ENCODE measurements around the gene HIPK2. TPM values are rescaled to one million over a fixed set of nuclear protein-coding genes. Genes with fewer than 3 reads are reported as not detected.

HIPK2 gene
- total RNA-seq, 2 donors from 2014 or later, result 54.4 to 72.7 TPM

DNA sequence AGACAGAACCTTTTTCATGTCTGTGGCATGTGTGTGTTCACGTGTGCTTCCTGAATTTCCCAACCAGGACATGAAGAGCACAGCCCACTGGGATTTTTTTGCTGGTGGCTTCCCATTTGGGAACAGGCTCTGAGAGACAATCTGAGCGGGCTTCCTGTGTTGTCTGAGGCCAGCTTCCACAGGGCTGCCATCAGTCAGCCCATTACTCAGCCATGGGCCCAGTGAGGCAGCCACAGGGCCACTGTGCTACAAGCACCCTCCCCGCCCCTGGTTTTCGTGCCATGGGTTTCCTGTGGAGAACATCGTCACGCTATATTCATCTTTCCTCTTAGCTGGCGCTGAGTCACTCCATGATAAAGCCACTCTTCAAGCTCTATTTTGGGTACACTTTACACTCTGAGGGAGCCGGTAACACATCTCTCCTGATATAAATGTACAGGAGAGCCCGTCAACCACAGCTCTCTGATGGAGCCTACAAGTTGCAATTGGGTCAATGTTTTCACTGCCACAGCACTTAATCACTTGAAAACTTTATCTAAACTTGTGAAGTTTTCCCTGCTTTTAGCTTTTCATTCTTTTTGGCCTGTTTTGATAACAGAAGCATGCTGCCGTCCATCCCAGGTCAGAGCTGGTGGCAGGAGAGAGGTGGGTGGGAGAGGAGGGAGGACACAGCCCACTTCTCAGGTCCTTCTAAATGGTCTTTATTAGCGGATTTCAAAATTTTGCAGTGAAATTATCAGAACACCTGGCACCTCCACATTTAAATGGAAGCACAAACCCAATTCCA, 96.9 kb downstream of the HIPK2 start:
- H3K4me3 ChIP-seq, result no peak overlapping the region
- intact Hi-C loops (cut with DNase I), result loop anchor here (5.0 kb wide), 1 partner anchor 56 kb away; no protein-coding TSS in a partner anchor
- H3K27ac ChIP-seq, result peak overlapping the region; percentile 79 to 86
- H3K4me1 ChIP-seq (replicated peaks), result peaks cover 24% of the 10 kb centered on the region
- no peaks in the 10 kb centered on the region for H3K36me3 ChIP-seq
- no peaks in the 10 kb centered on the region for H3K27me3 ChIP-seq (replicated peaks; ENCODE audit: insufficient read depth)
- H3K9me3 ChIP-seq, result no peaks in the 10 kb centered on the region
- DNase-seq (ENCODE audit: low spot score), result no peak
- TF ChIP-seq POLR2A (IDR thresholded peaks at IDR 0.05) (no peak), POLR2AphosphoS5 (IDR thresholded peaks at IDR 0.05) (no peak)
- TF ChIP-seq, protein P1, sequence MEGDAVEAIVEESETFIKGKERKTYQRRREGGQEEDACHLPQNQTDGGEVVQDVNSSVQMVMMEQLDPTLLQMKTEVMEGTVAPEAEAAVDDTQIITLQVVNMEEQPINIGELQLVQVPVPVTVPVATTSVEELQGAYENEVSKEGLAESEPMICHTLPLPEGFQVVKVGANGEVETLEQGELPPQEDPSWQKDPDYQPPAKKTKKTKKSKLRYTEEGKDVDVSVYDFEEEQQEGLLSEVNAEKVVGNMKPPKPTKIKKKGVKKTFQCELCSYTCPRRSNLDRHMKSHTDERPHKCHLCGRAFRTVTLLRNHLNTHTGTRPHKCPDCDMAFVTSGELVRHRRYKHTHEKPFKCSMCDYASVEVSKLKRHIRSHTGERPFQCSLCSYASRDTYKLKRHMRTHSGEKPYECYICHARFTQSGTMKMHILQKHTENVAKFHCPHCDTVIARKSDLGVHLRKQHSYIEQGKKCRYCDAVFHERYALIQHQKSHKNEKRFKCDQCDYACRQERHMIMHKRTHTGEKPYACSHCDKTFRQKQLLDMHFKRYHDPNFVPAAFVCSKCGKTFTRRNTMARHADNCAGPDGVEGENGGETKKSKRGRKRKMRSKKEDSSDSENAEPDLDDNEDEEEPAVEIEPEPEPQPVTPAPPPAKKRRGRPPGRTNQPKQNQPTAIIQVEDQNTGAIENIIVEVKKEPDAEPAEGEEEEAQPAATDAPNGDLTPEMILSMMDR (IDR thresholded peaks at IDR 0.05), result no peak
- 72% methylated on average over 11 of the region's 11 CpGs for WGBS

DNA sequence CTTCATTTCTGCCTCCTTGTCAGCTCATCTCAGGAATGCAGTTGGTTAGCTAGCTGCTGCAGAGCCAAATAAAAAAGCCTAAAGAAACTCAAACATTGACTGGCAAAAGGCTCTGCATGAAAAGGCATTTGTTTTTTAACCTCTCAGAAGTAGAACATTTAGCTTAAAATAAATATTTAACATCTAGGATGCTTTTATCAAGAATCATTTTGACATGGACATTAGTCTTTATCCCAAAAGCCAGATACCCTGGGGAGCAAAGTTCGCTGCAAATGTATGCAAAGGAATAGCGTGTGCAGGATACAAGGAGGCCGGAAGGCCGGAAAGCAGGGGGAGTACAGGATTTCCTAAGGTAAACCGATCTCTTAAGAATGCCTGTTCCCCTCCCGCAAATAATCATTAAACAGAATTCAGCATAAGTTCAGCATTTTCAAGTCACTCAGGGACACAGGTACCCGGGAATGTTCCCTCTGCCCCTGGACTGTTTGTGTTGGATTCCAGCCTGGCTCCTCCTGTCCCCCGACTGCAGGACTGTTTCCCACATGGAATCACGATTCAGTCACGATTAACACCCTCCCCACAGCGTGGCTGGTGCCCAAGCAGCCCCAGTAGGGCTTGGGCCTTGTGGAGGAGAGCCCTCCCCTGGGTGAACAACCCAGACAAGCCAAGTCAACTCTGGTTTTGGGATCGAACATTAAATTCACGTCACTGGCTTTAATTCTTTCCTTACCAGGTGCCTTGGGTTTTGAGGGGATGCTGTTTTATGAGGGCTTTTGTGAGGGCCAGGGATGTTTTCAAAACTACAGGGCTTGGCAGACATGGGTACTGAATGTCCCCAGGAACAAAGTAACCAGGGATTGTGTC, 97.8 kb downstream of the HIPK2 start:
- Histone ChIP-seq H3K4me3 (no peak overlapping the region), H3K27ac (peak overlapping the region; percentile 79 to 86), H3K4me1 (replicated peaks) (peaks cover 24% of the 10 kb centered on the region), H3K36me3 (no peaks in the 10 kb centered on the region), H3K9me3 (no peaks in the 10 kb centered on the region), H3K27me3 (replicated peaks; ENCODE audit: insufficient read depth) (no peaks in the 10 kb centered on the region)
- DNase-seq (ENCODE audit: low spot score), result peak; percentile 62
- WGBS, result 15% methylated on average over 13 of the region's 13 CpGs
- intact Hi-C loops (cut with DNase I), result loop anchor here (5.0 kb wide), 1 partner anchor 57 kb away; no protein-coding TSS in a partner anchor
- TF ChIP-seq, protein P1 (IDR thresholded peaks at IDR 0.05), result no peak
- peak; percentile 69 for TF ChIP-seq POLR2AphosphoS5 (IDR thresholded peaks at IDR 0.05)
- no peak for TF ChIP-seq POLR2A (IDR thresholded peaks at IDR 0.05)

DNA sequence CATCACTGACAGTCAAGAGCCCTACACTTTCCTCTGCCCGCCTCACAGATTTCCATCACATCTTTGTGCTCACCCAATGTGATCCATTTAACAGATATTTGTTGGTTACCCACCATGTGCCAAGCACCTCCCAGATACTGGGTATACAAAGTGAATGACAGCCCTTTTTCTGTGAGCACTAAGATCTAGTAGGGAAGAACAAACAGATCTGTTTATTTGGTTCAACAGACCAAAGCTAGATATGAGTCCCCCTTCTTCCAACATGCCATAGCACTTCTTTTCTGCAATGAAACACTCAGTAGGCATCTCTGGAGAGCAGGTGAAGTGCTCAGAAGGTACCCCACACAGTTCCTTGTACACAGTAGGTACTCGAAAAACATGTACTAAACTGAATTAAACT, 101.4 kb downstream of the HIPK2 start:
- H3K27ac ChIP-seq, result peak overlapping the region in 1 of 2 donors; percentile 89
- DNase-seq (ENCODE audit: low spot score), result no peak
- TF ChIP-seq POLR2A (IDR thresholded peaks at IDR 0.05) (no peak), POLR2AphosphoS5 (IDR thresholded peaks at IDR 0.05) (no peak)
- TF ChIP-seq, protein P1 (IDR thresholded peaks at IDR 0.05), result no peak
- no peaks in the 10 kb centered on the region for H3K27me3 ChIP-seq (replicated peaks; ENCODE audit: insufficient read depth)
- peaks cover 21% of the 10 kb centered on the region for H3K4me1 ChIP-seq (replicated peaks)
- no peaks in the 10 kb centered on the region for H3K9me3 ChIP-seq
- H3K36me3 ChIP-seq, result no peaks in the 10 kb centered on the region
- WGBS, result 95% methylated on average over 2 of the region's 2 CpGs
- intact Hi-C loops (cut with DNase I), result no loop called here
- H3K4me3 ChIP-seq, result no peak overlapping the region

DNA sequence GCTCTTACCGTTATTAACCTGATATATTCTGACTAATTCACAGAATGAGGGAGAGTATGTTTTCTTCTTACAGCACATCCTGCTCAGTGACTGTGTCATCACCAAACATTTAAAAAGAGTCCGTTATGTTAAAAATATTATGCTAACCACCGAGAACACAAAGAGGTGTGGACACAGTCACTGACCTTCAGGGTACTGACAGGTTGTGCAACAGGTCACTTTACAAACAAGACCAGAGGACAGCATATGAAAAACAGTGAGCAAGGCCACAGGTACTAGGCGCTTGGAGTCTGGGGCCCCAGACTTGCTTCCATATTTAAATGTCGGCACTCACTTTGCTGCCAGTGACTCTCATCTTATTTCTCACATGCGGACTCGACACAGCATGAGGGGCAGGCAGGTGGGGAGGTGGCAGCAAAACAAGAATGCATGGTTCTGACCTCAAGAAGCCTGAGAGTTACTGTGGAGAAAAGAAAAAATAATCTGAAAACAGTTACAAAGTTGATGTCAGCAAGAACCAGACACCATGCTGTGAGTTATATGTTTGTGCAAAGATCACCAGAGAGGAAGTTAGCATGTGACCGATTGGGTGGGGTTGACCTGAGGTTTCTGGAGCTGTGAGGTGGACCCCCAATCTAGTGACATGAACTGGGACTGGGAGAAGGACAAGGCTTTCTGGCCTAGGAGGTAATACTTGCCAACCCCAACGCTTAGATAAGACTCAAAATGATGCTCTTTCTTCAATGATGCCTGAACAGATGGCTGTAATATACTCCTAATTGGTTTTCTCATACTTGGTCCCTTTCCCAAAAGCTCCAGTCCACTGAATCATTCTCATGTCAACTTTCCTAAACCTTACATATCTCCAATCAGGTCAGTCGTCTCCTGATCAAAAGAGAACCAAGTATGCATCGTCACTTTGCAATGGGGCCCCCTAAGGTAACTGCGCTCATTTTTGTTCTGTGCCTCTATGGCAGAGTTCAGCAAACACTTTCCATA, 102.4 kb downstream of the HIPK2 start:
- no peaks in the 10 kb centered on the region for H3K27me3 ChIP-seq (replicated peaks; ENCODE audit: insufficient read depth)
- TF ChIP-seq POLR2AphosphoS5 (IDR thresholded peaks at IDR 0.05), result no peak
- TF ChIP-seq POLR2A (IDR thresholded peaks at IDR 0.05), result no peak
- TF ChIP-seq, protein P1 (IDR thresholded peaks at IDR 0.05), result no peak
- DNase-seq (ENCODE audit: low spot score), result no peak
- H3K36me3 ChIP-seq, result no peaks in the 10 kb centered on the region
- H3K4me3 ChIP-seq, result no peak overlapping the region
- peaks cover 12% of the 10 kb centered on the region for H3K4me1 ChIP-seq (replicated peaks)
- intact Hi-C loops (cut with DNase I), result no loop called here
- 85% methylated on average over 12 of the region's 12 CpGs for WGBS
- H3K9me3 ChIP-seq, result no peaks in the 10 kb centered on the region
- H3K27ac ChIP-seq, result peak overlapping the region in 1 of 2 donors; percentile 89
